GM21381 (cell line): Measurements from ENCODE around the gene ITGA5.

ENCODE experiments used
- ATAC-seq: cut with Tn5 transposase; IDR thresholded peaks from one replicate; pipeline ENCODE4 v1.9.1; 2021; ENCODE audit warnings: mild to moderate bottlenecking, moderate library complexity; ENCODE audit not compliant: unreplicated experiment

The ITGA5 gene

DNA sequence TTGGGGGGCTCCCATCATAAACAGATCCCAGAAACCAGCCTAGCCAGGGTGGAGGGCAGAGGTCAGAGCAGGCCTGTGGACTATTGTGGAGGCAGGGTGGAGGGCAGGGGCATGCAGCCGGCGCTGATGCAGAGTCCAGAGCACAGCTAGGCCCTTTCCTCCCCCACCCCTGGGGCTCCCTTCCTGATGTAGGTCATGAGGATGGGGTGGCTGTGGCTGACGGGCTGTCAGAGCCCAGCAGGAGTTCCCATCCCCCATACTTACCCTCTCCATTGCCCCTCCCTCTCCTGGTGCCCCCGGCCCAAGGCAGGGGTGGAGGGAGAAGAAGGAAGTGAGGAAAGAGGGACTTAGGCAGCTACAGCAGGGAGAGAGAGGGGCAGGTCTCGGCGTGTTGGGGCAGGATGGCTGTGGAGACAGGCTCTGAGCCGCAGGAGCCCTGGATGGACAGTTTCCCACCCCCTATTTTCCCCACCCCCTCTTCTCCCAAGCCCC is 28.8 kb downstream of the ITGA5 start:
- ATAC-seq: no peak

DNA sequence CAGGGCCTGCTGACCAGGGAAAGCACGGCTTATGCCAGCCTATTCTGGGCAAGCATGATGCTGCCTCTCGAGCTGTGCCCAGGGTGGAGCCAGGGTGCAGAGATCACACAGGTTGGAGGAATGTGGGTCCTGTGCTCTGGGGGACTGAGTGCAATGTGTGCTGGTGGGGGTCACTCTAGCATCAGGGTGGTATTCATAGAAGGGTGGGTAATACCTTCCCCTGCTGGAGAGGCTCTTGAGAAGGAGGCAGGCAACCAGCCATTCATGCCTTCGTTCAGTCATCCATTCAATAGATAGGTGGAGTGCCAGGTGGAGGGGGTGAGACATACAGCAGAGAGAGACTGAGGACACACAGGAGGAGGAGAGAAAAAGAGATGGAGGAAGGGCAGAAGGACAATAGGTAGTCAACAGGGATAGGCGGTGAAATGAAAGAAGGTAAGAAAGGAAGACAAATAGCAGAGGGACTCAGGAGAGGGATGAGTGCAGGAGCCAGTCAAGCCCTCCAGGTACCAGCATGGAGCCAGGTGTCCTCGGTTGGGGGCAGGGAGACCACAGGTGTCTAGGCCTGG is 29.4 kb downstream of the ITGA5 start:
- no peak for ATAC-seq

DNA sequence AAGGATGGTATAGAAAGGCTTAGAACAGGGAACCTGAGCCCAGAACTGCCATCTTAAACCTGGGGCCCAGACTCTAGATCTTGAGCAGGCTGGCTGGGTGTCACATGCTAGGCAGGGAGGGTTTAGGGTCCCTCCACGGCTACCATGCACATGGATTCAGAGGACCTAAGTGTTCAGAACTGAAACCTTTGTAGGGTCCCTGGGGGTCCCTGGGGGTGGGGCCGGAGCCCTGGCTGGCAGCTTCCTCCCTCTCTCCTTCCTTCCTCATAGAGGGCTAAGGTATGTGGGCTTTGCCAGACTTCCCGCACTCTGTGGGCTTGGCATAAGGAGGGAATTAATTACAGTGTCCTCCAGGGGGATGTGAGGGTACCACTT is 29.9 kb downstream of the ITGA5 start:
- no peak for ATAC-seq

GRCh38 chr12:54388237-54389133 is 30.6 kb downstream of the ITGA5 start:
- ATAC-seq: no peak

DNA sequence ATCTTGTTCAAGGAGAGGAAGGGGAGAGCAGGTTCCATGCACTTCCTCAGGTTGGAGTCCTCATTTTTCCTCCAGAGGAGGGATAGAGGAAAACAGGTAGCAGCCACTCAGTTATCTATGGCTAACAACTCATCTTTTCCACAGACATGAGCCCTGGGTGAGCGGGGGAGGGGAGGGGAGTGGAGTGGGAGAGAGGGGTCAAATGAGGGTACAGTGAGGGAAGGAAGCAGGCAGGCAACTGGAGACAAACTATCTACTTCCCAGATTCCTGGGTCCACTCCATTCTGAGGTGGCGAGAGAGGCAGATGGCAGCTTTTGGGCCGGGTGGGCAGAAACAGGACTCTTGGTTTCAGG is 32.0 kb downstream of the ITGA5 start:
- no peak for ATAC-seq

DNA sequence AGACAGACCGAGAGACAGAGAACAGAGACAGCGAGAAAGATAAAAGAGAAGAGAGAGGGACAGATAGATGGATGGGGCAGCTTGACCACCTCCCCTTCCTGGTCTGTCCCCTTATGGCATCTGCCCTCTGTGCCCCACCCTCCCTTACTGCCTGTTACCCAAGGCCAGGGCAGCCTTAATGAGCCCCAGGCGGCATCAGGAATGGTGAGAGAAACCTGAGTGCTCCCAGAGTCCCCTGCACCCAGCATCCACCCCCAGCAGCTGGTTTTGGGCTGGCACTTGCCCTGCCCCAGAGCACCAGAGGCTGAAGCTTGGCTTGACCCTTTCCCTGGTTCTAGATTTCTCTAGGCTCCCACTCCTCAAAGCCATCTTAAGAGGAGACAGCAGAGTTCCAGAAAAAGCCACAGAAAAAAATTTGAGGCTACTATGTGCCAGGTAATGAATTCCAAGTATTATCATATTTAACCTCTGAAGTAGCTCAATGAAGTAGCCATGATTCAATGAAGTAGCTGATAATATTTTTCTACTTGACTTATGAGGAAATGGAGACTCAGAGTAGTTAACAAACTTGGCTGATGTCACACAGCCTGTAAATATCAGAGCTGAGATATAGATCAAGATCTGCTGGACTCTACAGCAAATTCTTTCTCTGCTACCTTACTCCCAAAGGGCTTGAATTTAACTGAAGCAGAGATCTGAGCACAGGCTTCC is 32.5 kb downstream of the ITGA5 start:
- ATAC-seq: no peak

DNA sequence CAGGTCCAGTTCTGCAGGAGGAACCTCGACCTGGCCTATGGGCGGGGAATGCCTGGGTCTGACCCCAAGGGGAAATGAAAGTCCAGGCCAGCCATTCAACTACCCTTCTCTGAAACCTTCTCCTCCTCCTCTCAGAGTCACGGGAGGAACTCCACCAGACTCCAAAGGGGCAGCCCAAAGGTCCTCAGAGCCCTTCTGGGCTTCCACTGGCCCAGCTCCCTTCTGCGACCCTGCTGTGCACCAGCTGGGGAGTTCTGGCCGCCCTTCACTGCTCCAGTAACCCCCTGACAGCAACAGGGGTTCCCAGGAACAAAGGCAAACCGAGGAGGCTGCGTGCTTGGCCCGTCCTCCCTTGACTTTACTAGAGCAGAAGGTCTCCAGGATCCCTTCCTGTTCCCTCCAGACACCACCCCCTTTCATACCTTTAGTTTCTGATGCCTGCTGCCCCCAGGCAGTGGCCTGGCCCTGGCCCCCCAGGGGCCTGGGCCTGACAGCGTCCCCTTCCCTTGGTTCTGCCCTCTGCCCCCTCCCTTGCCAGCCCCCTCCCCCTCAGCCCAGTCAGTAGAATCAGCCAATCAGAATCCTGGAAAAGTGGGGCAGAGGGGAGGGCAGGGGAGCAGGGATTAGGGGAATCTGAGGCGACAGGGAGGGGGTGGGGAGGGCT is 33.7 kb downstream of the ITGA5 start:
- no peak for ATAC-seq

- peak; percentile 42 for ATAC-seq
Measured at GRCh38 chr12:54384591-54385041, 34.5 kb downstream of the ITGA5 start, which contains the start of gene ZNF385A. Gene ZNF385A, minus strand, starts transcription at chr12:54384733. Its CDS starts 219 bp downstream, at chr12:54384514.

- ATAC-seq: no peak
Measured at GRCh38 chr12:54383041-54383609, 35.9 kb downstream of the ITGA5 start.

DNA sequence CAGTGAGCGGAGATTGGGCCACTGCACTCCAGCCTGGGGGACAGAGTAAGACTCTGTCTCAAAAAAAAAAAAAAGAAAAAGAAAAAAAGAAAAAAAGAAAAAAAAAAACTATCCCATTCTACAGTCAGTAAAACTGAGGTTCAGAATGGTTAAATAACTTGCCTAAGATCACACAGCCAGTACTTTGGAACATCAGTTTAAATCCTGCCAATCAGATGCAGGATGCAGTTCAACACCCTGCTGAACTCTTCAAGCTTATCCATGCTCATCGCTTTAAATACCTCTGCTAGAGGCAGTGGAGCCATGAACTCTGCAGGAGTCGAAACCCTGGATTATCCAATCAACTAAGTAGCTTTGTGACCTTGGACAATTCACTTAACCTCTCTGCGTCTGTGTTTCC is 37.9 kb downstream of the ITGA5 start:
- ATAC-seq: no peak

GRCh38 chr12:54379398-54380201 is 39.5 kb downstream of the ITGA5 start:
- peak; percentile 75 for ATAC-seq

DNA sequence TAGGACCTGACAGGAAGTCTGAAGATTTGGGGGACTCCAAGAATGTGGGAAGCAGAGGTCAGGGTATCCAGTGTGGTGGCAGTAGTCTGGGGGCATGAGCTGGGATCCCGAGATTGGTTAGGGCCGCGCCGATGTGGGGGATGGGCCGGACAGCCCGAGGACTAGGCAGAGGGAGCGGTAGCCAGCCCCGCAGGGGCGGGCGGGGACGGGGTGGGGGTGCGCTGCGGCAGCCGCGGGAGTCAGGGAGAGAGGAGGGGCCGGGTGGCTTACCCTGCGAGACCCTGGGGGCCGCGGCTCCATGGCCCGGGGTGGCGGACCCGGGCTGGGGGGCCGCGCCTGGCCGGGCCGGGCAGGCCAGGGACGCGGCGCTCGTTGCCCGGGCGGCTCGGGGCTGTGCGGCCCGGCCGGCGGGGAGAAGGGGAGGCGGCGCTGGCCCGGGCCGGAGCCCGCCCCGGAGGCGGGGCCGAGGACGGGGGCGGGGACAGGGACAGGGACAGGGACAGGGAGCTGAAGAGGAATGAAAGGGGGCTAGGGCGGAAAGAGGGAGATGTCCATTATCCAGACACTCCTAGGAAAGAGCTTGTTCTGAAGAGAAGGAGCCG is 40.2 kb downstream of the ITGA5 start:
- ATAC-seq: no peak

DNA sequence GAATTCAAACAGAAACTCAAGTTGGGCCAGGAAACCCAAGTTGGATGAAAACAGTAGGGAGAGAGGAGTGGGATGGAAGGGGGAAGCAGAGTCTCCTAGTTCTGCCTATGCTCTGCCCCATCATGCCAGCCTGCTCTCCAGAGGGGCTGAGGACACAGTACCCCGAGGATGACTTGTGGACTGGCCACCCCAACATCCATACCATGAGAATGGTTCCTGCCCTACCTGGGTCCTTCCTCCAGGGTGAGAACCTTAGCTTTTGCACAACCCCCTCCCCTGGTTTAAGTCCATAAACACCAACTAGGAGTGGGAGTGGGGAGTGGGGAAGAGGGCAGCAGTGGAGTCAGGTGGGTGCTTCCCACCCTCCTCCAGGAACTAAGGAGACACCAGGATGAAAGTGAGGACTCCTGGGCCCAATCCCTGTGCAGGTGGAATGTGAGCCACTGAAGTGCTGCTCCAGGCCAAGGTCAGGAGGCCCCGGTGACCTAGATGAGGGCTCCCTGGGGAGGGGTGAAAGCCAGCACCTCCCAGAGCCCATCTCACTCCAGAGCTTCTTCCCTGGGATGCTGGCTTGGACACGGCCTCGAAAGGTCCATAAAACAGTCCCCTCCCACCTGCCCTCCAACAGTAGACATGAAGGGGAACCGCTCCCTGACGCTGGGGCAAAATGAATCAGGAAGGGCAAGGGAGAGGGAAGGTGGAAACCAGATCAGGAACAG is 41.1 kb downstream of the ITGA5 start:
- no peak for ATAC-seq

DNA sequence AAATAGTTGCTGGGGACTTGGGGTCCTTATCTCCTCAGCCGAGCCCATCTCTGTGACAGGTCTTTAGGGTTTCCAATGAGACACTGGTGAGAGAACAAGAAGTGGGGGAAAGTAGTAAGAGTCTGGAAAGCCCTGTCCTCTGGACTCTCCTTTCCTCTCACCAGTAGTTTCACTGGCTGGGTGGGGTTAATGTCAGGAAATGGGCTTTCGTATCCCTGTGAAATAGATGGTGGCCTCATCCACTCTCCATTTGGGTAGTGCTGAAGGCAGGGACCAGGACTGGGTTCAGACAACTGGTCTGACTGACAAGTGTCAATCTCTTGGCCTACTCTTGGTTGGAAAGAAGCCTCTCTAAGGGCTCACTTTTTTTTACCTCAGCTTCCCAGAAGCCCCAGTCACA is 42.1 kb downstream of the ITGA5 start:
- ATAC-seq: no peak

DNA sequence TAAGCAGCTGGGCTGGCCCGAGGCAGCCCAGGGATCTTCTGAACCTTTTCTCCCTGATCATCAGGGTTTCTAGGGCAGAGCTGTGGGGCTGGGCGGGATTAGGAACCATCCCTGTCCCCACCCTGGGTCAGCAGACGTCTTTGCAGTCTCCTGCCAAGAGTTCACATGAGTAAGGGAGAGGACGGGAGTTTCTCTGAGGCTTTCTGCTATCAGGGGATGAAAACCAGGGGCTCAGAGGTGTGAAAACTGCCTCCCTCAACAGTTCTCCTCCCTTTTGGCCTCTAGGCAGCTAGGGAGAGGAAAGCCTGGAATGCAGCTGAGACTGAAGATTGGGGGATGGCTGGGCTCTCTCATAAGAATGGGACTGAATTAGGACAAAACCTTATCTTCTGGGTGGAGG is 42.5 kb downstream of the ITGA5 start:
- no peak for ATAC-seq

DNA sequence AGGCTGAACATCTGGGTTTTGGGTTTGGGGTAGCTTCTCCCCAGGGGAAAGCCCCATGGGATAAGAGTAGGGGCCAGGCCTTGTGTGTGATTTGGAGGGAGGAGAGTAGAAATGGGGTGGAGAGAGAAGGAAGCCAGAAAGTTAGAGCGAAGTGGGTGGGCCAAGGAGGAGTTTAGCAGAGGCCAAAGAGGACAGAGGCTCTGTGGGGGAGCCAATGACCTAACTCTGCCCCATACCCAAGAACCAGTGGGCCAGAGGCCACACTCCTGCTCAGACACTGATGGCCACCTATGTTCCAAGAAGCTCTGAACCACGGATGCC is 43.8 kb downstream of the ITGA5 start:
- ATAC-seq: no peak

- no peak for ATAC-seq
Measured at GRCh38 chr12:54374562-54375258, 44.4 kb downstream of the ITGA5 start.
